GM18907 (cell line): ENCODE measurements around the gene COQ10A.
A peak's percentile ranks its signal among the peaks of the same experiment; 100 is the strongest.
"Not testable (repeated sequence)": the region's sequence is repeated elsewhere in the genome, so short reads cannot be mapped to it uniquely, and the experiment has no call there.

Experiments
- ATAC-seq: cut with Tn5 transposase; IDR thresholded peaks from one replicate; pipeline ENCODE4 v1.9.1; 2021; ENCODE audit warnings: mild to moderate bottlenecking, moderate library complexity; ENCODE audit not compliant: unreplicated experiment

COQ10A gene

DNA sequence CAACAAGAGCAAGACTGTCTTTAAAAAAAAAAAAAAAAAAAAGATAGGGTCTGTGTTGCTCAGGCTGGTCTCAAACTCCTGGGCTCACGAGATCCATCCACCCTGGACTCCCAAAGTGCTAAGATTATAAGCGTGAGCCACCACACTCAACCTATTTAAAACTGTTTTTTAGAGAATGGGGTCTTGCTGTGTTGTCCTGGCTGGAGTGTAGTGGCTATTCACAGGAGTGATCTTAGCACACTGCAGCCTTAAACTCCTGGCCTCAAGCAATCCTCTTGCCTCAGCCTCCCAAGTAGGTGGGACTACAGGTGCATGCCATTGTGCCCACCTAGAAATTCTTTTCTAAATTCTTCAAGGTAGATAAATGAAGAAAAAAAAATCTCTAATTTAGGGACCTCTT is 7.6 kb downstream of the COQ10A start:
- ATAC-seq = no peak

DNA sequence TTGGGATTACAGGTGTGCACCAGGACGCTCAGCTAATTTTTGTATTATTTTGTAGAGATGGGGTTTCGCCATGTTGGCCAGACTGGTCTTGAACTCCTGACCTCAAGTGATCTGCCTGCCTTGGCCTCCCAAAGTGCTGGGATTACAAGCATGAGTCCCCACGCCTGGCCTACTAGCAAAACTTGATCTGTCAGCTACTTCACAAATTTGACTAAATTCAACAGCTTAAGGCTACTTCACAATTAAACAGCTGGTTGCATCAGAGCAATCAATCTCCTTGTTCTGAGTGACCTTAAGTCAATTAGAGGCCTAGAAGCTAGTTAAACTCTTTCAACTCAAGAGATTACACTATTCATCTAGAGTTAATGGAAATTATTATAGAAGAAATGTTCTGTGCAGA is 12.2 kb downstream of the COQ10A start:
- ATAC-seq = no peak

DNA sequence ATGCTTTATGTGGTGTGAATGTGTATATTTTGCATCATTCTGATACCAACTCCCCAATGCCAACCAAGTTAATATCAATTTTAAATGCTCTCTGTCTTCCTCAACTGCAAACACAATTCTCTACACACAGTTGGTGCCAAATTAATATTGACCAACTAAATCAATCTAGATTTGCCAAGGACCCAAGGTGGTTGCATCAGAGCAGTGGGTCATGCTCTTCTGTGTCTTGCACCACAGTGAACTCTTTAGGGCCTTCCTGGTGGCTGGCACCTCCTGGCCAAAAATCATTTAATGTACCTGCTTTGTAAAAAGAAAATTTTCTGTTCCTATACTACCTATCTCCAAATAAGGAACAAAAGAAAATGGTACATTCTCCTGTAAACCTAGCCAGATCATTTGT is 14.1 kb downstream of the COQ10A start:
- no peak for ATAC-seq

DNA sequence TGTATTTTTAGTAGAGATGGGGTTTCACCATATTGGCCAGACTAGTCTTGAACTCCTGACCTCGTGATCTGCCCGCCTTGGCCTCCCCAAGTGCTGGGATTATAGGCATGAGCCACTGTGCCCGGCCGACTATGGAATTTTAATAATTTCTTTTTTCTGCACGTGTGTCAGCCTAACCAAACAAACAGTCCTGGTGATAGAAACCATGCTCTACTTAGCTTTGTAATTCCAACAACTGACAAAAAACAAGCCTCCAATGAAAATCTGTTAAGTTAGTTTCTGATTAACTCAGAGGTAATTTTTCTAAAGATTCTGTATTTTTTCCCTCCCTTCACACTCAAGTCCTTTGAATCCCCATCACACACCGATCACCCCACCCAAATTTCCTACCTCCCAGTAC is 15.3 kb downstream of the COQ10A start:
- ATAC-seq = no peak

DNA sequence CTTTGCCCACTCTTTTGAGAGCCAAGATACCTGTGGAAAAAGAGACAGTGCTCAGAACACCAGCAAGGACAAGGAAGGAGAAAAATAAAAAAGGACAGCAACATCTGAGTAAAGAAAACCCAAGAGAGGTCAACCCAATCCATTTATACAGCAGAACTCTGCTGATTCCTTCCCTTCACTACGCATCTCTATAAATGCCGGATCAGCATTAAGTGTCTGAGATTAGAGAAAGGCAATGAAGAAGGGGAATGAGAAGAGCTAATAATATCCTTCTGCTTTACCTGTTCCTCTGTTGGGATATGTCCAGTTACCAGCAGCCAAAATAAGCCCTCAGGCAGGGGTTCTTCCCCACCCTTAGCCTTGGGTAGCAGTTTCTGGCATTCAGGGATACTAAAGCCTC is 15.8 kb downstream of the COQ10A start:
- no peak for ATAC-seq

DNA sequence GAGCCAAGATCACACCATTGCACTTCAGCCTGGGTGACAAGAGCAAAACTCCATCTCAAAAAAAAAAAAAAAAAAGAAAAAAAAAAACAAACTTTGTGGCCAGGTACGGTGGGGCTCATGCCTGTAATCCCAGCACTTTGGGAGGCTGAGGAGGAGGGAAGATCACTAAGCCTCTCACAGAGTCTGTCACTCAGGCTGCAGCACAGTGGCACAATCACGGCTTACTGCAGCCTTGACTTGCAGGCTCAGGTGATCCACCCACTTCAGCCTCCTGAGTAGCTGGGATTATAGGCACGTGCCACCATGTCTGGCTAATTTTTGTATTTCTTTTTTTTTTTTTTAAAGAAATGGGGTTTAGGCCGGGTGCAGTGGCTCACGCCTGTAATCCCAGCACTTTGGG is 17.5 kb downstream of the COQ10A start:
- ATAC-seq = not testable (repeated sequence)

DNA sequence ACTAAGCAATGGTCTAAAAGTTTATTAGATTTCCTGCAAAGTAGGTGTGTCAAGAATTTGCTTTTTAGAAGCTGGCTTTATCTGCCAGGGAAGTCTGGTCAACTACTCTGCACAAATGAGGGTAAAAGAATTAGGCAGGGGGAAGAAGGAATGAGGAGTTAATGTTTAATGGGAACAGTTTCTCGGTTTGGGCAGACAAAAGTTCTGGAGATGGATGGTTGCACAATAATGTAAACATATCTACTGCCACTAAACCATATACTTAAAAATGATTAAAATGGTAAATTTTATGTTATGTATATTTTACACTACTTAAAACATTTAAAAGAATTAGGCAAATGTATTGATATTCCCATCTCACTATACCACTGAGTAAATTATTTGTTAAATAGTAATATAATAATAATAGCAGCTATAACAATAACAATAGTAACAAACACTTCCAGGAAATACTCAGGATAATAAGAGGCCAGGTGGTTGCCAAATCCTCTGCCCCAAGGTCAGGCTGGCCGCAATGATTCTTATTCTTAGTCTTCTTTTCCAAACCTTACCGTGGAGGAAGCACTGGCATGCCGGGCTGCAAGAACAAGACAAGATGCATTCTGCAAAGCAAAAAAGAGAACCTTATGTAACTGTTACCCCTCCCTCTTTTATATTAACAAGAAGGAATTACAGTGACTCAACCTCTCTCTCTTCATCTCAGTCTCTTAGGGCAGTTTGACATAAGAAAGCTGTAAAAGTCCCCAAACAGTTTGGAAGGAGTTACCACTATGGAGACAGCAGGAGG is 19.5 kb downstream of the COQ10A start:
- ATAC-seq = no peak

DNA sequence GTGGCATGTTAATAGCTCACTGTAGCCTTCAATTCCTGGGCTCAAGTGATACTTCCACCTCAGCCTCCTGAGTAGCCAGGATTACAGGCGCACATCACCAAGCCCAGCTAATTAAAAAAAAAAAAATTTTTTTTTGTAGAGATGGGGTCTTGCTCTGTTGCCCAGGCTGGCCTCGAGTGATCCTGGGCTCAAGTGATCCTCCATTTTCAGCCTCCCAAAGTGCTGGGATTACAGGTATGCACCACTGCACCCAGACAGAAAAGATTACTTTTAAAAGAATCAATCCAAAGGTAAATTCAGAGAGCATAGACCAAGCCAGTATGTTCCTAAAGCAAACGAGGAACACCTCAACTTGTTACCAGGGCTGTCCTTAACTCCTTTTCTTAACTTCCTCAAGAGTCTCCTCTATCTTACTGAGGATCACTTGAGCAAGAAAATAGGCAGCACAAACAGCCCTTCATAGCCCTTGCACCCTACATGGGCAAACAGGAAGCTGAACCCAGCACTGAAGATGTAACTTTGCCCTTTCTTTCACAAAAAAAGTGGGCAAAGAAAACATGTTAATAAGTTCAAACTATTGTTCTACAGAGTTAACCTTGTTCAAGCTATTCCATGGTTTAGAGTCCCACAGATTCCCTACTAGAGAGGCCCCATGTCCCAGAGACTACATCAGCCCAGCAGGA is 22.1 kb downstream of the COQ10A start:
- ATAC-seq = no peak

DNA sequence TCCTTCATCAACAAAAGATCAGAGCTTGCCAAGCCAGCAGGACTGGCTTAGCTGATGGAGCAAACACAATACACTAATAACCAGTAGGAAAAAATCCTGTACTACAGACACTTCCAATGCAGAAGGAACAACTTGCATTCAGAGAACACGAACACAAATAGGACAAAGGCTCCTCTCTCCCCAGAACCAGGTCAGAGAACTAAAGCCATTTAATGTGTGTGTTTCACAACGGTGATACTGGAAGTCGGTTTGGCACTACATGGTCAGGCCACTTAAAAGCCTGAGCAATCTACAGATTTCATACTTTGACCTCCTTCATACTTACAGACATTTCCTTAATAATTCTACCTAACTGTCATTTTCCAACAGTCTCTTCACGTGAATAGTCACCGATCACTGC is 27.1 kb downstream of the COQ10A start:
- no peak for ATAC-seq

DNA sequence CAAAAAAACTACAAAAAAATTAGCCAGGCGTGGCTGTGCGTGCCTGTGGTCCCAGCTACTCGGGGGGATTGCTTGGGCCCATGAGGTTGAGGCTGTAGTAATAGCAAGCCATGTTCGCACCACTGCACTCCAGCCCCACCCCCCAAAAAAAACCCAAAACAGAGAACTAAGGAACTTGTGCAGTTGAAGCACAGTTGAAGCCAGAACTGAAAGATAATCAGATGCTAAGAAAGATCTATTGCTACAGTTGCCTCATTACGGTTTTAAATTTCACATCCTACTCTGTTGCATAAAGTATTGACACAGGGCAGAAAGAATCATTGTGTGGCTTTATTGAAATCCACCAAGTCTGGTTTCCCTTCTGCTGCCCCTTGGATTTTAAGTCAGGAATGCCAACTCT is 29.6 kb downstream of the COQ10A start:
- ATAC-seq = no peak

DNA sequence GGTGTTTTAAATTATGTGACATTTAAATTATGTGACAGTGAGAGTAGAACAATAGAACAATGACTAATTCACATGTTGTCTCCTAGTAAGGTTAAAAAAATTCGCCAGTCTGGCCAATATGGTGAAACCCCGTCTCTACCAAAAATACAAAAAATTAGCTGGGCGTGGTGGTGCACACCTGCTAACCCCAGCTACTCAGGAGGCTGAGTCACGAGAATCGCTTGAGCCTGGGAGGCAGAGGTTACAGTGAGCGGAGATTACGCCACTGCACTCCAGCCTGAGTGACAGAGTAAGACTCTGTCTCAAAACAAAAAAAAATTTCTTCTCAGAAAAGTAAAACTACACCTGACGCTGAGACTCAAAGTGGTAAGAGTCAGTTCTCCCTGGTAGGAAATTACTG is 30.7 kb downstream of the COQ10A start:
- no peak for ATAC-seq

DNA sequence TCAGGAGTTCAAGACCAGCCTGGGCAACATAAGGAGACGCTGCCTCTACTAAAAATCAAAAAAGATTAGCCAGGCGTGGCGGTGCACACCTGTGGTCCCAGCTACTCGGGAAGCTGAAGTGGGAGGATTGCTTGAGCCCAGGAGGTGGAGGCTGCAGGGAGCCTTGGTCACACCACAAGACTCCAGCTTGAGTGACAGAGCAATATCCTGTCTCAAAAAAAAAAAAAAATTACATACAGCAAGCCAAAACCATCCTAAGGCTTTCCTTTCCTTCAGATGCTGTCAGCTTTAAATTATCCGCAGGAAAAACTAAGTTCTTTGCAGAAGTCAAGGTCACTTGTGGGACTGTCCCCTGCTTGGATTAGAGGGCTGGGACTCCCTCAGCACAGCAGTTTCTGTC is 32.1 kb downstream of the COQ10A start:
- ATAC-seq = no peak

DNA sequence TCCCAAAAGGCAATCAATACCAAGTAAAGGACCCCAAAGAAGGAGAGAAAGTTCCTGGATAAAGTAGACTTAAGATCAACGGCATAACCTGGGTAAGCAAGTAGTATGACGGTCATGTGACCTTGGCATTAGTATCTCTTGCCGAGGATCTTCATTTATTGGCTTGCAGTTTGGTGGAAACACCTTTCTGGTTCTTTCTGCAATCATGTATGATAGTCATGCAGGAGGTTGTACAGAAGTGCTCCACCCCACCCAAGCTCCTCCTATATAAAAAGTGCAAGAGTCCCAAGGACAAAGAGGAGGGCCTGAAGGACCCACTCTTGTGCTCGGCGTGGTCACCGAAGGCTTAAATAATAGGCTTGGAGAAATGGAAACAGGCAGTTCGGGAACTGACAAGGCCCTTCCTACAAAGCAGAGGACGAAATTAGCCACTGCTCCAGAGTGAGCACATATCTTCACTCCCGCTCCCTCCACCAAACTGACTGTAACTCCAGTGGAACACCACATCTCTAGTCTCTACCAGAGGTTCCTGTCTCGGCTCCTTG is 32.6 kb downstream of the COQ10A start:
- ATAC-seq = no peak

DNA sequence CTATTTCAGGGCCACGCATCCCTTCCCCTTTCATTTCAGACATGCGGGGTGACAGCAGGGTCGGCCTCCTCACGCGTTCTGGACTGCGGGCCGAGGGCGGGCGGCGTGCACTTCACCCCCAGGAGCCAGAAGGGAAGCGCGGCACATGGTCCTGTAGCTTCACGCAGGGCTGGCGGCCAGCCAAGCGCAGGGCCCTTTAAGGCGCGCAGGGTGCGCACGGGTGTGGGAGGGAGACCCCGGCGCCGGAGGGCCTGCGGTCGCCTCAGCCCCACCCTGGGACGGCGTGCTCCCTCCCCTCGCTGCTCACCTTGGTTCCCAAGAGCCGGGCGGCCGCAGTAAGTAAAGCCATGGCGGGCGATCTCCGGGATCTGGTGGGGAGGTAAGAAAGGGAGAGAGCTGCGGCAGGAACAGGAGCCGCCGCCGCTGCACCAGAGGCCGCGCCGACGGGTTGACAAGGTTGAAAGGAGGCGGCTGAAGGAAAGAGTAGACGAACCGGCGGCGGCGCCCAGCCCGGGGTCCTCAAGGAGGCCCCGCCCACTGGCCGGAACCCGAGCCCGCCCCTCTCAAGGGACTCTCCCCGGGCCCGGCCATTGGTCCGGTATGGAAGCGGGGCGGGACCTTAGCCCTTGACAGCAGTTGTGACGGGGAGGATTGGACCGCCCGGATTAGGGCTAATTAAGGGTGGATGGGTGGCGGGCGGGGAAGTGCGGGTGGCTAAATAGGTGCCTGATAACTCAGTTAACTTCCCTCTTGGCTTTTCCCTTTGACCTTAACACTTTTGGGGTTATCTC is 33.3 kb downstream of the COQ10A start, which contains the start of gene CS:
Gene CS (minus strand): TSS at position 478 of the 791 bp plus-strand sequence. CDS start 129 bp downstream, at position 349.
- ATAC-seq = peak; percentile 92

DNA sequence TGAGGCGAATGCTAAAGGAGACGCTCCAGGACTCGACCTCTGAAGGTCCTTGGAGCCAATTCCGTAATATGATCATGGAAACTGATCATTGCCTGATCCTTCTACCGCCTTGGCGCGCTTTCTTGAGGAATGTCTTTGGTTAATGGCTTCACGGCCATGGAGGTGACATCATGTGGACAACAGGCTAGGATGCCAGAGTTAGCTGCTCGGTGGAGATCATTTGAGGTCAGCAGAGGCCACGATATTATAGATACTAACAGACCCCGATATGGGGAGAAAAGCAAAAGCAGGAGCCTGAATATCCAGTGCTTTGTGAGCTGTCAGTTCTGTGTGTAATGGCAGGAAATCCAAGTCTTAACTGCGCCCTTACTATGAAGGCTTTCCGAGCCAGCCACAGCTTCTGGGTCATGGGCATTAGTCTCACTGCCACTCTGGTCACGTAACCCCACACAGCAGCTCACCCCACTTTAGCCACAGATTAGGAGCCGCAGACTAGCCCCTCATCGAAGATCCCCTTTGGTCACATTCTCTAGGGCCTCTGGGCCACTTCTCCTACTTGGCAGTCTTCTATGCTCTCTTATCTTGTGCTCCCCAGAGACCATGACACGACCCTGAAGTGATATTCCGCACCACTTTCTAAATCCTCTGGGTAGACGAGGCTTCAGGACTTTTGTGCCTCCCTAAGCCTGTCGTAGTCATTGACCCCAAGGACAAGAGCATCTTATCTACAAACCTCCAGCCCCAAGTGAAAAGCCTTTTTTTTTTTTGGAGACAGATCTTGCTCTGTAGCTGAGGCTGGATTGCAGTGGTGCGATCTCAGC is 34.1 kb downstream of the COQ10A start:
- no peak for ATAC-seq

DNA sequence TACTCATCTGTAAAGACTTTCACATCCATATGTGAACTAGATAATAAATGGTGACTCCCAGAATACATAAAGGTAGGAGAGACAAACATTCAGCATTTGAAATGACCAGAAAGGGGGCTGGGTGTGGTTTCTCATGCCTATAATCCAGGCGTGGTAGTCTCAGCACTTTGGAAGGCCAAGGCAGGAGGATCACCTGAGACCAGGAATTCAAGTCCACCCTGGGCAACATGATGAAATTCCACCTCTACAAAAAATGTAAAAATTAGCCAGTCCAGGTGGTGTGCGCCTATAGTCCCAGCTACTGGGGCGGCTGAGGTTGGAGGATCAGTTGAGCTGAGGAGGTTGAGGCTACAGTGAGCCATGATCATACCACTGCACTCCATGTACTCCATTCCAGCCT is 37.5 kb downstream of the COQ10A start:
- ATAC-seq = no peak

DNA sequence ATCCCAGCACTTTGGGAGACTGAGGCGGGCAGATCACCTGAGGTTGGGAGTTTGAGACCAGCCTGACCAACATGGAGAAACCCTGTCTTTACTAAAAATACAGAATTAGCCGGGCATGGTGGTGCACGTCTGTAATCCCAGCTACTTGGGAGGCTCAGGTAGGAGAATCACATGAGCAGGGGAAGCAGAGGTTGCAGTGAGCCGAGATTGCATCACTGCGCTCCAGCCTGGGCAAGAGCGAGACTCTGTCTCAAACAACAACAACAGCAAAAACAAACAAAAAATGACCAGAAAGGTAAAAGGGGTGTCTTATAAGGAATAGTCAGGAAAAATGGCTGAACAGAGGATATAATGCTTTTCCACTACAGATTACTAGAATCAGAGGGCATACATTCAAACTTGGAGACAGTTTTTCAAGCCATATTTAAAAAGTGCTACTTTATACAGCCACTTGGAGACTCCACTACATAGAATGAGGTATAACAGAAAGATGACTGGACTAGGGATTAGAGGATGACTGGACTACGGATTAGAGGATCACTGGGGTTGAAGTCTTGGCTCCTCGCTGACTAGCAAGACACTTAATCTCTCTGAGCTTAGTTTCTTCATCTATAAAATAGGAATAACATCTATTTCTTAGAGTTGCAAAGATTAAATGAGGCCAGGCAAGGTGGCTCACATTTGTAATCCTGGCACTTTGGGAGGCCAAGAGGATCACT is 38.3 kb downstream of the COQ10A start:
- ATAC-seq = no peak

DNA sequence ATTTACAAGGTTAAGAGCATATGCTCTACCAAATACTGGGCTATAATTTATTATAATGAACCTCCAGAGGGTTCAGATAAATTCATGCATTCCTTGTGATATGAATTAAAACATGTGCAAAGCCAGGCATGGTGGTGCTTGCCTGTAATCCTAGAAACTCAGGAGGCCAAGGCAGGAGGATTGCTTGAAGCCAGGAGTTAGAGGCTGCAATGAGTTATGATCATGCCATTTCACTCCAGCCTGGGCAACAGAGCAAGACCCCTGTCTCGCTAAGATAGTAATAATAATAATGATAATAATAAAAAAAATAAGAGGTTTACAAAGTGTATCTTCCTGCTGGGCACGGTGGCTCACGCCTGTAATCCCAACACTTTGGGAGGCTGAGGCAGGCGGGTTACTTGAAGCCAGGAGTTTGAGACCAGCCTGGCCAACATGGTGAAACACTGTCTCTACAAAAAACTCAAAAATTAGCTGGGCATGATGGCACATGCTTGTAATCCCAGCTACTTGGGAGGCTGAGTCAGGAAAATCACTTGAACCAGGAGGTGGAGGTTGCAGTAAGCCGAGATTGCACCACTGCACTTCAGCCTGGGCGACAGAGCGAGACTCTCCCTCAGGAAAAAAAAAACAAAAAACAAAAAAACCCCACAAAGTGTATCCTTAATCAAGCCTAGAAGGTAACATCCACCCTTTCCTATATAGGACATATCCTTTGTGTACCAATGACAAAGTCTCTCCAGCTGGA is 40.7 kb downstream of the COQ10A start:
- ATAC-seq = no peak

DNA sequence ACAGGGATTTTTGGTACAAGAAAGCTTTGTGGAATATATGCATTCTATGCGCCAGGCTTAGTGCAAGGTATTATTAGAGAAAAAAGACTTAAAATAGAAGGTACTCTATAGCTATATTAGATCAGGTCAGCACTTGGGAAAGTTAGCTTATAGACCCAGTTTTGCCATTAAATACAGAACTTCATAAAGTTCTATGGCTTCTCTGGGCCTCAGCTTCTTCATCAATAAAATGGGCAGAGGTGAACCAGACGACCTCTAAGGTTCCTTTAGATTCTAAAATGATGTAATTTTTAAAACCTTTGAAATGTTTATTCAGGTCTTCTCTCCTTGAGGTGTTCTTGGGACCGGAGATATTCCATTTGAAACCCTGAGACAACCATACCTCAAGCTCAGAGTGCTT is 42.0 kb downstream of the COQ10A start:
- ATAC-seq = no peak
